DOHH2 (cell line): ENCODE data around the gene SGPP1.
A peak's percentile ranks its signal among the peaks of the same experiment; 100 is the strongest.
"Not testable (repeated sequence)": the region's sequence is repeated elsewhere in the genome, so short reads cannot be mapped to it uniquely, and the experiment has no call there.

Experiments
- H3F3A ChIP-seq: fragments of 200-600 bp; sonication (generic), shearing (Covaris generic); 2 replicates; pipeline ENCODE4 v1.6.0; 2016; ENCODE audit warnings: antibody characterized with exemption, mild to moderate bottlenecking; ENCODE audit not compliant: control insufficient read depth, insufficient read depth
- H3K27ac ChIP-seq: fragments of 200-600 bp; sonication (generic); 2 replicates; pipeline ENCODE4 v1.5.1; 2014; ENCODE audit warnings: low read depth, mild to moderate bottlenecking, low read length, moderate library complexity
- H3K27me3 ChIP-seq: fragments of 200-600 bp; sonication (generic); 2 replicates; pipeline ENCODE4 v1.6.1; 2014; ENCODE audit warnings: mild to moderate bottlenecking, low read length, mixed read lengths; ENCODE audit not compliant: control insufficient read depth
- H3K36me3 ChIP-seq: fragments of 200-600 bp; sonication (generic); 2 replicates; pipeline ENCODE4 v1.6.1; 2014; ENCODE audit warnings: mild to moderate bottlenecking, low read length, moderate library complexity, mixed read lengths; ENCODE audit not compliant: control insufficient read depth
- H3K4me1 ChIP-seq: fragments of 200-600 bp; sonication (generic); 2 replicates; pipeline ENCODE4 v1.6.1; 2014; ENCODE audit warnings: mild to moderate bottlenecking, low read length, mixed read lengths; ENCODE audit not compliant: control insufficient read depth
- H3K4me2 ChIP-seq: fragments of 200-600 bp; sonication (generic); 2 replicates; pipeline ENCODE4 v1.6.0; 2014; ENCODE audit warnings: mild to moderate bottlenecking, low read length, moderate library complexity
- H3K4me3 ChIP-seq: fragments of 200-600 bp; sonication (generic); 2 replicates; pipeline ENCODE4 v1.5.1; 2014; ENCODE audit warnings: mild to moderate bottlenecking, low read length, mixed read lengths
- H3K79me2 ChIP-seq: fragments of 200-600 bp; sonication (generic); 2 replicates; pipeline ENCODE4 v1.6.1; 2014; ENCODE audit warnings: mild to moderate bottlenecking, low read length, mixed read lengths; ENCODE audit not compliant: control insufficient read depth
- H3K9me2 ChIP-seq: fragments of 200-600 bp; sonication (generic); replicated peaks from 2 replicates; pipeline ENCODE4 v1.6.1; 2014; ENCODE audit warnings: mild to moderate bottlenecking, low read length, mixed read lengths; ENCODE audit not compliant: control insufficient read depth
- H3K9me3 ChIP-seq: fragments of 200-600 bp; sonication (generic); 2 replicates; pipeline ENCODE4 v1.6.1; 2014; ENCODE audit warnings: antibody characterized with exemption, low read length, mixed read lengths; ENCODE audit not compliant: control insufficient read depth, insufficient read depth
- H4K20me1 ChIP-seq: fragments of 200-600 bp; sonication (generic); 2 replicates; pipeline ENCODE4 v1.6.0; 2014; ENCODE audit warnings: low read depth, mild to moderate bottlenecking, antibody characterized with exemption, low read length, moderate library complexity; ENCODE audit not compliant: control insufficient read depth, insufficient read depth
- EZH2phosphoT487 ChIP-seq: fragments of 200-600 bp; sonication (generic); IDR thresholded peaks from 2 replicates; pipeline ENCODE4 v1.6.1; 2017; ENCODE audit warnings: borderline replicate concordance, mild to moderate bottlenecking, antibody characterized with exemption, low read length, moderate library complexity, mixed read lengths
- TF ChIP-seq, protein P1 (sequence below): fragments of 200-600 bp; sonication (generic); IDR thresholded peaks from one replicate; pipeline ENCODE4 v1.5.1; 2014; ENCODE audit warnings: antibody characterized with exemption, mild to moderate bottlenecking, low read depth, low read length; ENCODE audit not compliant: poor library complexity, severe bottlenecking

The SGPP1 gene

DNA sequence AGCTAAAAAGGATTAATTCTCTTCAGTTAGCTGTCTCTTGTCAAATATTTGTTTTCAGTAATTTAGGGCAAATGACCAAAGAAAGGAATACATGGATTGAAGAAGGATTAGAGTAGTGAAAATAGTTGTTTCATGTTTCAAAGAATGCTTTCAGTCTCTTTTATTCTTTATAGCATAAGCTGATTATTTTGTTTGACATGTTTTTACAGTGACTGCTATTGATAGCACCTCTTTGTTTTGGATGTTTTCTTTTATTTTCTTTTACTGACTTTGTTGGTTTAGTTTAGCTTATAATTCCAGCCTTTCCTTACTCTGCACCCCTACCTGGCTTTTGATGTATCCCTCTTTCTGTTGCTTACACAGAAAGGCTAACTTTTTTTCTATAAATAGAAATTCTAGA, 29.3 kb upstream of the SGPP1 start:
- TF ChIP-seq, protein P1, sequence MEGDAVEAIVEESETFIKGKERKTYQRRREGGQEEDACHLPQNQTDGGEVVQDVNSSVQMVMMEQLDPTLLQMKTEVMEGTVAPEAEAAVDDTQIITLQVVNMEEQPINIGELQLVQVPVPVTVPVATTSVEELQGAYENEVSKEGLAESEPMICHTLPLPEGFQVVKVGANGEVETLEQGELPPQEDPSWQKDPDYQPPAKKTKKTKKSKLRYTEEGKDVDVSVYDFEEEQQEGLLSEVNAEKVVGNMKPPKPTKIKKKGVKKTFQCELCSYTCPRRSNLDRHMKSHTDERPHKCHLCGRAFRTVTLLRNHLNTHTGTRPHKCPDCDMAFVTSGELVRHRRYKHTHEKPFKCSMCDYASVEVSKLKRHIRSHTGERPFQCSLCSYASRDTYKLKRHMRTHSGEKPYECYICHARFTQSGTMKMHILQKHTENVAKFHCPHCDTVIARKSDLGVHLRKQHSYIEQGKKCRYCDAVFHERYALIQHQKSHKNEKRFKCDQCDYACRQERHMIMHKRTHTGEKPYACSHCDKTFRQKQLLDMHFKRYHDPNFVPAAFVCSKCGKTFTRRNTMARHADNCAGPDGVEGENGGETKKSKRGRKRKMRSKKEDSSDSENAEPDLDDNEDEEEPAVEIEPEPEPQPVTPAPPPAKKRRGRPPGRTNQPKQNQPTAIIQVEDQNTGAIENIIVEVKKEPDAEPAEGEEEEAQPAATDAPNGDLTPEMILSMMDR, result no peak
- TF ChIP-seq EZH2phosphoT487, result no peak
- Histone ChIP-seq H3K4me1 (peaks cover 18% of the 10 kb centered on the region), H3K36me3 (no peaks in the 10 kb centered on the region), H3K4me2 (no peak overlapping the region), H3K27ac (no peak overlapping the region), H3F3A (0 out of 2 replicates have a peak, but pooled peaks cover 3% of the 10 kb centered on the region), H3K79me2 (no peaks in the 10 kb centered on the region), H3K9me3 (no peaks in the 10 kb centered on the region), H3K27me3 (no peaks in the 10 kb centered on the region), H3K9me2 (no peaks in the 10 kb centered on the region), H4K20me1 (no peaks in the 10 kb centered on the region), H3K4me3 (no peak overlapping the region)

- no peak overlapping the region for H3K4me3 ChIP-seq
- H3K4me2 ChIP-seq, result no peak overlapping the region
These were observed 24.7 kb upstream of the SGPP1 start for GRCh38 chr14:63752449-63753169.

GRCh38 chr14:63751076-63751475, 23.2 kb upstream of the SGPP1 start:
- H3K9me3 ChIP-seq, H3K4me3 ChIP-seq, H3K9me2 ChIP-seq, H4K20me1 ChIP-seq, H3K27me3 ChIP-seq, H3K4me2 ChIP-seq, H3K36me3 ChIP-seq, H3K27ac ChIP-seq: not testable (repeated sequence)
- H3K4me1 ChIP-seq, result peaks cover 42% of the 10 kb centered on the region
- H3F3A ChIP-seq, result peaks cover 26% of the 10 kb centered on the region
- H3K79me2 ChIP-seq, result peaks cover 16% of the 10 kb centered on the region

More at GRCh38 chr14:63752449-63753169, 24.7 kb upstream of the SGPP1 start:
- Histone ChIP-seq H3F3A (peaks cover 13% of the 10 kb centered on the region), H4K20me1 (no peaks in the 10 kb centered on the region), H3K79me2 (peaks cover 8% of the 10 kb centered on the region), H3K27me3 (no peaks in the 10 kb centered on the region), H3K9me3 (no peaks in the 10 kb centered on the region), H3K4me1 (peaks cover 26% of the 10 kb centered on the region), H3K36me3 (no peaks in the 10 kb centered on the region), H3K27ac (no peak overlapping the region), H3K9me2 (no peaks in the 10 kb centered on the region)
- no peak for TF ChIP-seq EZH2phosphoT487
- TF ChIP-seq, protein P1, result no peak

GRCh38 chr14:63747846-63748245, 20.0 kb upstream of the SGPP1 start:
- Histone ChIP-seq H3K36me3 (no peaks in the 10 kb centered on the region), H3K27ac (peak overlapping the region; percentile 99), H3F3A (peaks cover 26% of the 10 kb centered on the region), H3K4me3 (peak overlapping the region; percentile 73), H3K4me1 (peaks cover 62% of the 10 kb centered on the region), H3K27me3 (no peaks in the 10 kb centered on the region), H3K79me2 (peaks cover 18% of the 10 kb centered on the region), H3K9me2 (no peaks in the 10 kb centered on the region), H4K20me1 (no peaks in the 10 kb centered on the region), H3K9me3 (no peaks in the 10 kb centered on the region), H3K4me2 (peak overlapping the region; percentile 95)
- no peak for TF ChIP-seq EZH2phosphoT487
- TF ChIP-seq, protein P1, result no peak
